HepG2 (cell line): ENCODE results near the gene OPA3. TPM values are rescaled to one million over a fixed set of nuclear protein-coding genes. Genes with fewer than 3 reads are reported as not detected.

Source experiments
- ARNT2 ChIP-seq: sonication (generic); formaldehyde crosslinking; IDR thresholded peaks from 2 replicates; pipeline ENCODE4 v1.8.0; 2022; ENCODE audit warnings: mild to moderate bottlenecking, low read depth, missing genetic modification reagents, moderate library complexity
- KLF12 ChIP-seq: sonication (generic); formaldehyde crosslinking; IDR thresholded peaks from 2 replicates; pipeline ENCODE4 v1.4.0; 2020; ENCODE audit warnings: missing genetic modification reagents, borderline replicate concordance
- MED13 ChIP-seq: sonication (generic); formaldehyde crosslinking; IDR thresholded peaks from 2 replicates; pipeline ENCODE4 v1.5.0; 2020; ENCODE audit warnings: missing genetic modification reagents
- NFYB ChIP-seq: sonication (generic); formaldehyde crosslinking; IDR thresholded peaks from 2 replicates; pipeline ENCODE4 v1.4.0; 2020; ENCODE audit warnings: missing genetic modification reagents
- YEATS4 ChIP-seq: sonication (generic); formaldehyde crosslinking; IDR thresholded peaks from 2 replicates; pipeline ENCODE4 v1.4.0; 2020; ENCODE audit warnings: missing genetic modification reagents, borderline replicate concordance
- ZNF143 ChIP-seq: sonication (generic); formaldehyde crosslinking; IDR thresholded peaks from 2 replicates; pipeline ENCODE4 v1.4.0; 2020; ENCODE audit warnings: missing genetic modification reagents
- ZNF460 ChIP-seq: sonication (generic); formaldehyde crosslinking; IDR thresholded peaks from 2 replicates; pipeline ENCODE4 v1.5.1; 2020; ENCODE audit warnings: missing genetic modification reagents, mild to moderate bottlenecking, borderline replicate concordance
- ZNF652 ChIP-seq: IDR thresholded peaks from 2 replicates; pipeline ENCODE4 v1.6.1; 2016; ENCODE audit warnings: low read depth, borderline replicate concordance
- ZSCAN30 ChIP-seq: sonication (generic); formaldehyde crosslinking; IDR thresholded peaks from 2 replicates; pipeline ENCODE4 v1.5.0; 2020; ENCODE audit warnings: mild to moderate bottlenecking, missing genetic modification reagents
- polyA plus RNA-seq, 8 experiments: library from polyadenylated mRNA; depleted of rRNA in 3 of 8; stranded (reverse) in 7 of 8; unstranded in 1 of 8; fragments of >200 nt; fragmentation: Illumina TruSeq in 4 of 8; extraction: Trizol in 4 of 8; gene quantifications; 2 replicates each; pipeline versions ENCODE4 v1.2.1 to v1.2.3, GENCODE V29; 2011 to 2016; ENCODE audit warnings: low read depth in 4 of 8, missing spikeins in 1 of 8, mixed read lengths in 1 of 8; ENCODE audit not compliant: insufficient read depth in 1 of 8
- total RNA-seq, 5 experiments: library from RNA; depleted of rRNA; stranded (reverse); fragments of >200 nt; fragmentation: Illumina TruSeq; extraction: Trizol; gene quantifications; 2 replicates each; pipeline ENCODE4 v1.2.3, GENCODE V29; 2016; ENCODE audit warnings: low read depth in 1 of 5
- TF ChIP-seq, protein P1 (sequence below): IDR thresholded peaks from 2 replicates; pipeline ENCODE4 v1.6.1; 2012; ENCODE audit warnings: inconsistent platforms
- TF ChIP-seq, protein P2 (sequence below): sonication (generic); formaldehyde crosslinking; conservative IDR thresholded peaks from 2 replicates; pipeline ENCODE4 v1.8.0; 2022; ENCODE audit warnings: mild to moderate bottlenecking, moderate library complexity, missing genetic modification reagents
- TF ChIP-seq, protein P3 (sequence below): sonication (generic); formaldehyde crosslinking; IDR thresholded peaks from 2 replicates; pipeline ENCODE4 v1.4.0; 2020; ENCODE audit warnings: missing genetic modification reagents
- TF ChIP-seq, protein P4 (sequence below): sonication (generic); formaldehyde crosslinking; IDR thresholded peaks from 2 replicates; pipeline ENCODE4 v1.5.0; 2020; ENCODE audit warnings: mild to moderate bottlenecking, missing genetic modification reagents, moderate library complexity
- TF ChIP-seq, protein P5 (sequence below): sonication (generic); formaldehyde crosslinking; IDR thresholded peaks from 2 replicates; pipeline ENCODE4 v1.4.0; 2020; ENCODE audit warnings: missing genetic modification reagents
- TF ChIP-seq, protein P6 (sequence below), 2 experiments: sonication (generic) in 1 of 2; formaldehyde crosslinking in 1 of 2; IDR thresholded peaks; 2 replicates each; pipeline versions ENCODE4 v1.4.0 to v1.6.1; 2018 to 2020; ENCODE audit warnings: missing genetic modification reagents in 2 of 2, borderline replicate concordance in 1 of 2, low read depth in 1 of 2, mild to moderate bottlenecking in 1 of 2, missing biosample characterization in 1 of 2

Gene OPA3
- total and polyA plus RNA-seq, 2 of the 13 experiments (the other 11 are each of a cell fraction or from before 2014, with no cell fraction given), result 8.3 to 17.7 TPM

DNA sequence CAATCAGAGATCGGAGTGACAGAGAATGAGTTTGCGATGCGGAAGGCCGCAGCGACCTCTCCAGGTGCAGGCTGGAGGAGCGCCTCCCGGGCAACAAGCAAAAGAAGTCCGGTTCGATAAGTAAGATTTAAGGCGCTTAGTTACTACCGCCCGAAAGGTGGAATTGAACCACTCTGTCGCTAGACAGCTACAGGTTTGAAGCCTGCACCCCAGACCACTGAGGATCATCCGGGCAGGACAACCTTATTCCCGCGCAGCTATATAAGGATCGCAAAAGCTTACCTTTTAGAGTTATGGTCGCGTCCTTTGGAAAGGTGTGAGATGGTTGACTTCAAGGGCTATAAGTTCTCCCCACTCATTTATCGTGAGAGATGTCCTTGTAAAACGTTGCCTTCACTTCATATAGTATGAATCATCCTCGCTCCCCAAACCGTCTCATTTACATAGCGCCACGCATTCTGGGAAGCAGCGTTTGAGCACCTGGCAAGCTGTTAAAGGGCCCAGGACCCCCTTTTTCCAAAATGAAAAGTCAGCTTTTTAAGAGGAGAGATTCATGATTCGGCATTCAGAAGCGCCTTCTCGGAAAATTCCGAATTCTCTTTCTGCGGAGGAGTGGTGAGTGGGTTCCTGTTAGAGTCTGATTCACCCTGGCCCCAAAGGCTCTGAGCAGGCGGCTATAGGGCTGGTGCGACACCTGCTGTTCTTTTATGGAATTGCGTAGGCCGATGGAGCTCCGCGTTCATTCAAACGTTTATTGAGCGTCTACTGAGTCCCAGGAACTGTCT, 106.0 kb downstream of the OPA3 start (continued):
- peak; percentile 43; the same call in 1 of the 2 replicates for TF ChIP-seq ARNT2 (CRISPR knock-in tag)
- peak; percentile 95 for TF ChIP-seq ZNF143 (CRISPR knock-in tag)
- TF ChIP-seq ZNF652 (CRISPR knock-in tag), result peak; percentile 29; the same call in 1 of the 2 replicates
- TF ChIP-seq, protein P1, sequence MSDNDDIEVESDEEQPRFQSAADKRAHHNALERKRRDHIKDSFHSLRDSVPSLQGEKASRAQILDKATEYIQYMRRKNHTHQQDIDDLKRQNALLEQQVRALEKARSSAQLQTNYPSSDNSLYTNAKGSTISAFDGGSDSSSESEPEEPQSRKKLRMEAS, result peak; percentile 20
- TF ChIP-seq ZSCAN30, result peak; percentile 77; the same call in 1 of the 2 replicates
- peak; percentile 43; the same call in 1 of the 2 replicates for TF ChIP-seq KLF12 (CRISPR knock-in tag)
- TF ChIP-seq, protein P2, sequence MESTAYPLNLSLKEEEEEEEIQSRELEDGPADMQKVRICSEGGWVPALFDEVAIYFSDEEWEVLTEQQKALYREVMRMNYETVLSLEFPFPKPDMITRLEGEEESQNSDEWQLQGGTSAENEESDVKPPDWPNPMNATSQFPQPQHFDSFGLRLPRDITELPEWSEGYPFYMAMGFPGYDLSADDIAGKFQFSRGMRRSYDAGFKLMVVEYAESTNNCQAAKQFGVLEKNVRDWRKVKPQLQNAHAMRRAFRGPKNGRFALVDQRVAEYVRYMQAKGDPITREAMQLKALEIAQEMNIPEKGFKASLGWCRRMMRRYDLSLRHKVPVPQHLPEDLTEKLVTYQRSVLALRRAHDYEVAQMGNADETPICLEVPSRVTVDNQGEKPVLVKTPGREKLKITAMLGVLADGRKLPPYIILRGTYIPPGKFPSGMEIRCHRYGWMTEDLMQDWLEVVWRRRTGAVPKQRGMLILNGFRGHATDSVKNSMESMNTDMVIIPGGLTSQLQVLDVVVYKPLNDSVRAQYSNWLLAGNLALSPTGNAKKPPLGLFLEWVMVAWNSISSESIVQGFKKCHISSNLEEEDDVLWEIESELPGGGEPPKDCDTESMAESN, result peak; percentile 70; the same call in 1 of the 2 replicates
- no peak for TF ChIP-seq ZNF460 (CRISPR knock-in tag)
- TF ChIP-seq, protein P3, sequence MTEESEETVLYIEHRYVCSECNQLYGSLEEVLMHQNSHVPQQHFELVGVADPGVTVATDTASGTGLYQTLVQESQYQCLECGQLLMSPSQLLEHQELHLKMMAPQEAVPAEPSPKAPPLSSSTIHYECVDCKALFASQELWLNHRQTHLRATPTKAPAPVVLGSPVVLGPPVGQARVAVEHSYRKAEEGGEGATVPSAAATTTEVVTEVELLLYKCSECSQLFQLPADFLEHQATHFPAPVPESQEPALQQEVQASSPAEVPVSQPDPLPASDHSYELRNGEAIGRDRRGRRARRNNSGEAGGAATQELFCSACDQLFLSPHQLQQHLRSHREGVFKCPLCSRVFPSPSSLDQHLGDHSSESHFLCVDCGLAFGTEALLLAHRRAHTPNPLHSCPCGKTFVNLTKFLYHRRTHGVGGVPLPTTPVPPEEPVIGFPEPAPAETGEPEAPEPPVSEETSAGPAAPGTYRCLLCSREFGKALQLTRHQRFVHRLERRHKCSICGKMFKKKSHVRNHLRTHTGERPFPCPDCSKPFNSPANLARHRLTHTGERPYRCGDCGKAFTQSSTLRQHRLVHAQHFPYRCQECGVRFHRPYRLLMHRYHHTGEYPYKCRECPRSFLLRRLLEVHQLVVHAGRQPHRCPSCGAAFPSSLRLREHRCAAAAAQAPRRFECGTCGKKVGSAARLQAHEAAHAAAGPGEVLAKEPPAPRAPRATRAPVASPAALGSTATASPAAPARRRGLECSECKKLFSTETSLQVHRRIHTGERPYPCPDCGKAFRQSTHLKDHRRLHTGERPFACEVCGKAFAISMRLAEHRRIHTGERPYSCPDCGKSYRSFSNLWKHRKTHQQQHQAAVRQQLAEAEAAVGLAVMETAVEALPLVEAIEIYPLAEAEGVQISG (CRISPR knock-in tag), result peak; percentile 72
- TF ChIP-seq, protein P4, sequence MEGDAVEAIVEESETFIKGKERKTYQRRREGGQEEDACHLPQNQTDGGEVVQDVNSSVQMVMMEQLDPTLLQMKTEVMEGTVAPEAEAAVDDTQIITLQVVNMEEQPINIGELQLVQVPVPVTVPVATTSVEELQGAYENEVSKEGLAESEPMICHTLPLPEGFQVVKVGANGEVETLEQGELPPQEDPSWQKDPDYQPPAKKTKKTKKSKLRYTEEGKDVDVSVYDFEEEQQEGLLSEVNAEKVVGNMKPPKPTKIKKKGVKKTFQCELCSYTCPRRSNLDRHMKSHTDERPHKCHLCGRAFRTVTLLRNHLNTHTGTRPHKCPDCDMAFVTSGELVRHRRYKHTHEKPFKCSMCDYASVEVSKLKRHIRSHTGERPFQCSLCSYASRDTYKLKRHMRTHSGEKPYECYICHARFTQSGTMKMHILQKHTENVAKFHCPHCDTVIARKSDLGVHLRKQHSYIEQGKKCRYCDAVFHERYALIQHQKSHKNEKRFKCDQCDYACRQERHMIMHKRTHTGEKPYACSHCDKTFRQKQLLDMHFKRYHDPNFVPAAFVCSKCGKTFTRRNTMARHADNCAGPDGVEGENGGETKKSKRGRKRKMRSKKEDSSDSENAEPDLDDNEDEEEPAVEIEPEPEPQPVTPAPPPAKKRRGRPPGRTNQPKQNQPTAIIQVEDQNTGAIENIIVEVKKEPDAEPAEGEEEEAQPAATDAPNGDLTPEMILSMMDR (CRISPR knock-in tag), result peak; percentile 93
- TF ChIP-seq YEATS4 (CRISPR knock-in tag), result 0 out of 2 replicates have a peak, but pooled peaks have one; percentile 32
- TF ChIP-seq NFYB (CRISPR knock-in tag), result 0 out of 2 replicates have a peak, but pooled peaks have one; percentile 4
- TF ChIP-seq, protein P5, sequence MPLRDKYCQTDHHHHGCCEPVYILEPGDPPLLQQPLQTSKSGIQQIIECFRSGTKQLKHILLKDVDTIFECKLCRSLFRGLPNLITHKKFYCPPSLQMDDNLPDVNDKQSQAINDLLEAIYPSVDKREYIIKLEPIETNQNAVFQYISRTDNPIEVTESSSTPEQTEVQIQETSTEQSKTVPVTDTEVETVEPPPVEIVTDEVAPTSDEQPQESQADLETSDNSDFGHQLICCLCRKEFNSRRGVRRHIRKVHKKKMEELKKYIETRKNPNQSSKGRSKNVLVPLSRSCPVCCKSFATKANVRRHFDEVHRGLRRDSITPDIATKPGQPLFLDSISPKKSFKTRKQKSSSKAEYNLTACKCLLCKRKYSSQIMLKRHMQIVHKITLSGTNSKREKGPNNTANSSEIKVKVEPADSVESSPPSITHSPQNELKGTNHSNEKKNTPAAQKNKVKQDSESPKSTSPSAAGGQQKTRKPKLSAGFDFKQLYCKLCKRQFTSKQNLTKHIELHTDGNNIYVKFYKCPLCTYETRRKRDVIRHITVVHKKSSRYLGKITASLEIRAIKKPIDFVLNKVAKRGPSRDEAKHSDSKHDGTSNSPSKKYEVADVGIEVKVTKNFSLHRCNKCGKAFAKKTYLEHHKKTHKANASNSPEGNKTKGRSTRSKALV, result peak; percentile 52; the same call in 1 of the 2 replicates
- peak; percentile 32; the same call in 1 of the 2 replicates for TF ChIP-seq MED13 (CRISPR knock-in tag)
- TF ChIP-seq, protein P6, sequence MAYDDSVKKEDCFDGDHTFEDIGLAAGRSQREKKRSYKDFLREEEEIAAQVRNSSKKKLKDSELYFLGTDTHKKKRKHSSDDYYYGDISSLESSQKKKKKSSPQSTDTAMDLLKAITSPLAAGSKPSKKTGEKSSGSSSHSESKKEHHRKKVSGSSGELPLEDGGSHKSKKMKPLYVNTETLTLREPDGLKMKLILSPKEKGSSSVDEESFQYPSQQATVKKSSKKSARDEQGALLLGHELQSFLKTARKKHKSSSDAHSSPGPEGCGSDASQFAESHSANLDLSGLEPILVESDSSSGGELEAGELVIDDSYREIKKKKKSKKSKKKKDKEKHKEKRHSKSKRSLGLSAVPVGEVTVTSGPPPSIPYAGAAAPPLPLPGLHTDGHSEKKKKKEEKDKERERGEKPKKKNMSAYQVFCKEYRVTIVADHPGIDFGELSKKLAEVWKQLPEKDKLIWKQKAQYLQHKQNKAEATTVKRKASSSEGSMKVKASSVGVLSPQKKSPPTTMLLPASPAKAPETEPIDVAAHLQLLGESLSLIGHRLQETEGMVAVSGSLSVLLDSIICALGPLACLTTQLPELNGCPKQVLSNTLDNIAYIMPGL (CRISPR knock-in tag; IDR thresholded peaks at IDR 0.05; ENCODE audit: borderline replicate concordance in 1 of 2, low read depth in 1 of 2), result peak; percentile 95 to 99
